Fibroblast of villous mesenchyme (primary cell): ENCODE measurements around the gene PRDM12. TPM values are rescaled to one million over a fixed set of nuclear protein-coding genes. Genes with fewer than 3 reads are reported as not detected.

ENCODE experiments used
- DNase-seq: peaks from one replicate; pipeline ENCODE4 v3.0.0-alpha.2; 2010; ENCODE audit warnings: low read depth
- H3K4me3 ChIP-seq: 2 replicates; pipeline ENCODE4 v1.5.1; 2011; ENCODE audit warnings: low read depth, mild to moderate bottlenecking, low read length
- total RNA-seq: library from RNA; depleted of rRNA; stranded (reverse); fragments of >200 nt; gene quantifications from 2 replicates; pipeline ENCODE4 v1.2.3, GENCODE V29; 2012
- TF ChIP-seq, protein P1 (sequence below): IDR thresholded peaks from 2 replicates; pipeline ENCODE4 v1.5.1; 2012; ENCODE audit warnings: low read depth, mild to moderate bottlenecking, low read length; ENCODE audit not compliant: insufficient read depth

PRDM12 gene
- total RNA-seq, 1 donor, result not detected

DNA sequence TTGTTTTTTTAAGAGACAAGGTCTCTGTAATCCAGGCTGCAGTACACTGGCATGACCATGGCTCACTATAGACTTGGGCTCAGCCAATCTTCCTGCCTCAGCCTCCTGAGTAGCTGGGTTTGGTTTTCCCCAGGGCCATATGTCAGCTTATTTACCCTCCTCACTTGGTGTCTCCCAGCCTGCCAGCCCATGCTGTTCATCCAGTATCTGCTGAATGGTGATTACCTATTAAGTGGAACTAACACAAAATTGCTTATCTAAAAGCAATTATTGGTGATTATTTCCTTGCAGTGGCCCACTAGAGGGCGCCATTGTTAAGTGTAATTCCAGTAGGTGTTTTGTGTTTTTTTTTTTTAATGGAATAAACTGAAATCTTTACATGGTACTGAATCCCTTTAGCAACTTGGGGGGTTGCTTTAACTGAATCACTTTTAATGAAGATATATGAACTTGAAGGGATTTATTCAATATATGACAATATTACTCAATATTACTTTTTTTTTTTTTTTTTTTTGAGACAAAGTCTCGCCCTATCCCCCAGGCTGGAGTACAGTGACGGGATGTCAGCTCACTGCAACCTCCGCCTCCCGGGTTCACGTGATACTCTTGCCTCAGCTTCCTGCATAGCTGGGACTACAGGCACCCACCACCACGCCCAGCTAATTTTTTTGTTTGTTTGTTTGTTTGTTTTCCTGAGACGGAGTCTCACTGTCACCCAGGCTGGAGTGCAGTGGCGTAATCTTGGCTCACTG is 43.0 kb downstream of the PRDM12 start:
- H3K4me3 ChIP-seq, result no peak overlapping the region
- peak; percentile 79 for DNase-seq
- TF ChIP-seq, protein P1, sequence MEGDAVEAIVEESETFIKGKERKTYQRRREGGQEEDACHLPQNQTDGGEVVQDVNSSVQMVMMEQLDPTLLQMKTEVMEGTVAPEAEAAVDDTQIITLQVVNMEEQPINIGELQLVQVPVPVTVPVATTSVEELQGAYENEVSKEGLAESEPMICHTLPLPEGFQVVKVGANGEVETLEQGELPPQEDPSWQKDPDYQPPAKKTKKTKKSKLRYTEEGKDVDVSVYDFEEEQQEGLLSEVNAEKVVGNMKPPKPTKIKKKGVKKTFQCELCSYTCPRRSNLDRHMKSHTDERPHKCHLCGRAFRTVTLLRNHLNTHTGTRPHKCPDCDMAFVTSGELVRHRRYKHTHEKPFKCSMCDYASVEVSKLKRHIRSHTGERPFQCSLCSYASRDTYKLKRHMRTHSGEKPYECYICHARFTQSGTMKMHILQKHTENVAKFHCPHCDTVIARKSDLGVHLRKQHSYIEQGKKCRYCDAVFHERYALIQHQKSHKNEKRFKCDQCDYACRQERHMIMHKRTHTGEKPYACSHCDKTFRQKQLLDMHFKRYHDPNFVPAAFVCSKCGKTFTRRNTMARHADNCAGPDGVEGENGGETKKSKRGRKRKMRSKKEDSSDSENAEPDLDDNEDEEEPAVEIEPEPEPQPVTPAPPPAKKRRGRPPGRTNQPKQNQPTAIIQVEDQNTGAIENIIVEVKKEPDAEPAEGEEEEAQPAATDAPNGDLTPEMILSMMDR, result peak; percentile 67

DNA sequence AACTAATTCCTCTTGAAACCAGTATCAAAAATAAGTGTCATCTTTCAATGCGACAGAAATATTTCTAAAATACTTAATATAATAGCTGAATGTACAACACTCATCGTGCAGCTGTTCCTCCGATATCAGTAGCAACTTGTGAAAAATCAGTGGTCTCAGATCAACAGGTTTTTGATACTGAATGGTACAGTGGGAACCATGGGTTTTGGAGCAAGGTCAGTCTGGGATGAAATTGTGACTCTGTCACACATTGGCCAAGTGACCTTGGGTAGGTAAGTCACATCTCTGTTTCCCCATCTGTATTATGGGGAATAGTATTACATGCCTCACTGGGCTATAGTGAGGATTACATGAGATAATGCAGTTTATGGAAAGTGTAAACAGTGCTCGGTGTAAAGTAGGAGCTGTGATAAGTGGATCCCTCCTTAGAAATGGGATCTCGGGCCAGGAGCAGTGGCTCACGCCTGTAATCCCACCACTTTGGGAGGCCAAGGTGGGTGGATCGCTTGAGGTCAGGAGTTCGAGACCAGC is 46.5 kb downstream of the PRDM12 start:
- DNase-seq, result peak; percentile 29
- H3K4me3 ChIP-seq, result no peak overlapping the region
- TF ChIP-seq, protein P1, result no peak

DNA sequence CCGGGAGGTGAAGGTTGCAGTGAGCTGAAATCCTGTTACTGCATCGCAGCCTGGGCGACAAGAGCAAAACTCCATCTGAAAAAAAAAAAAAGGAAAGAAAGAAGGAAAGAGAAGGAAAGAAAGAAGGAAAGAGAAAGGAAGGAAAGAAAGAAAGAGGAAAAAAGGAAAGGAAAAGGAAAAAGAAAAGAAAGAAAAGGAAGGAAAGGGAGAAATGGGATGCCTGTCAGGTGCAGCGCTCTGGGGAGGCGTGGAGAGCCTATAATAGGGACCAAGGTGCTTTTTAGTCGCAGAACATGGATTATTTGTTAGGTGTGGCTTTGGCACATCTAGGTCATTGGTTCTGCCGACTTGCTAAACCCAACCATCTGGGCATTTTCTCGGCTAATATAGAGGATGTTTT is 47.1 kb downstream of the PRDM12 start:
- no peak for DNase-seq
- H3K4me3 ChIP-seq, result no peak overlapping the region
- TF ChIP-seq, protein P1, result no peak

DNA sequence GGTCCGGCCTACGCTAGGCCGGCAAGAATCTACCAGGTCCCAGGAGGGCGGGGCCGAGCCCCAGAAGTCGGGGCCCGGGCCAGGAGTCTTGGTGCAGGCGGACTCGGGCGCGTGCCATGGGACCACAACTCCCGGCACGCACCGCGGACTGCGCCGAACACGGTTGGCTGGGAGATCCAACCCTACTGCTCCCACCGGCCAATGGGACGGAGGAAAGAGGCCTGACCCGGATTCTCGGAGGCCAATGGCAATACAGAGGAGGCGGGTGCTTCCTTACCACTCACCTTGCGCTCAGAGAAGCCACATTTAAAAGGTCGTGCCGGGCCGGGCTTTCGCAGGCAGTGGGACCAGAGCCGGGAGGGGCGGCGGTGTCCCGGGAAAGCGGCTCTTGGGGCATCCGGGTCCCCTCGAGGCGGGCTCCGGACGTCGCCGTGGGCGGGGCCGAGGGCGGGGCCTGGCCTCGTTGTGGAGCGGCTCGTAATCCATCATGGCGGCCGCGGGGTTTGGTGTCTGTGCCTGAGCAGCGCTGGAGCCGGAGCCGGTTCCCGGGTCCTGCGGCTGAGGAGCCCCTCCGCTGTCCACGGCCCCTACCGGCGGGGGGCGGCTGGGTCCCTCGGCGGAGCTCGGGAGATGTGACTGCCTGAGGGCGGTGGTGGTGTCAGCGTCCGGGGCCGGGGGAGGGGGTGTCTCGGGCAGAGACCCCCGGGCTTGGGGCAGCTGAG is 48.3 kb downstream of the PRDM12 start:
- TF ChIP-seq, protein P1, result no peak
- peak overlapping the region; percentile 89 for H3K4me3 ChIP-seq
- peak; percentile 98 for DNase-seq

DNA sequence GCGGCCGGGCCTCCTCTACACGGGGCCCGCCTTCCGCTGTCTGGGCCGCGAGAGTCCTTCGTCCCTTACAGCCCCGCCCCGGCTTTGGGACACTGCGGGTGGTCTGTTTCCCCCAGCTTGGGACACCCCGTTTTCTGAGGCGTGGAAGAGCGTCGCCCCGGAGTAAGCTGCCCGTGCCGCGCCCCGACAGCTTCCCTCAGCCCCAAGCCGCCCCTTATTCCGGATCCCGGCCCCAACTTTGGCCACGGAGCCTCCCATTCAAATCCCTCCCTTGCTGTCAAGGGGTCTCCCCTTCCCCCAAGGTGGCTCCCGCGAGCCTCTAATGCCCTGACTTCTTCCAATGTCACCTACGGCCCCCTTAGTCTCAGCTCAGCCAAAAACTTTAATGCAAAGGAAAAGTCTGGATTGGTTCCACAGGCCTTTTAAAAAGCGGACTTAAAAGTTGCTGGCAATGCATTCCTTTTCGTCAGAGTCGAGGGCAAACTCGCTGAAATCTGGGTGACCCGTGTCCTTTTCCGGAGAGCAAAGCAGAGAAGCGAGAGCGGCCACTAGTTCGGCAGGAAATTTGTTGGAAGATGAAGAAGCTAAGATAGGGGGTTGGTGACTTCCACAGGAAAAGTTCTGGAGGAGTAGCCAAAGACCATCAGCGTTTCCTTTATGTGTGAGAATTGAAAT is 49.0 kb downstream of the PRDM12 start:
- TF ChIP-seq, protein P1, result no peak
- peak; percentile 48 for DNase-seq
- H3K4me3 ChIP-seq, result peak overlapping the region; percentile 89

DNA sequence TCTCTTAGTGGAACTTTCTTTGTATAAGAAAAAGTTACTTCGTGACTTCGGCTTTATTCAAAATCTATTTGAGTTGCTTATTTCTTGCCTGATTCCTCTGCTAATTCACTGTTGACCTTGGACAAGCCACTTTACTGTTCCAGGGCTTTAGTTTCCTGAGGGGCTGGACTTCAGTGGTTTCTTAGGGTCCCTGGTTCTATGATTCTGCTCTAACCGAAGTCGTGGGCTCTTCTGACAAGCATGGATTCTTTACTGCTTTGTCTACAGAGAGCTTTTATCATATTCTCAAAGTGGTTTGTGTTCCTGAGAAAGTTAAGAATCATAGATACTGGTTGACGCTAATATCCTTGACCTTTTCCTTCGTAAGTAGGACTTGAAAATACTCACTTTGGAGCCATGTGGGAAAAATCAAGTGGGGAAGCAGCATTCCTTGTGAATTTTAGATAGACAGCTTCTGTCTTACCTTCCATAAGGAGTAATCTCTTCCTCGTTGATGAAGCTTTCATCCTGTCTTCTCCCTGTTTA is 50.3 kb downstream of the PRDM12 start:
- TF ChIP-seq, protein P1, result no peak
- peak overlapping the region; percentile 89 for H3K4me3 ChIP-seq
- peak; percentile 64 for DNase-seq
